MM.1S (cell line): ENCODE data around the gene ZNF558.

Source experiments
- CTCF ChIP-seq: fragments of 300-600 bp; sonication (generic); IDR thresholded peaks from 2 replicates; pipeline ENCODE4 v1.5.1; 2016; ENCODE audit warnings: antibody characterized with exemption, low read length, mixed read lengths
- EZH2 ChIP-seq: fragments of 300-600 bp; sonication (generic); optimal IDR thresholded peaks from 2 replicates; pipeline ENCODE3; 2017; ENCODE audit warnings: low read depth, mild to moderate bottlenecking, antibody characterized with exemption, low read length, mixed read lengths

GRCh38 chr19:8840708-8841107, 8.6 kb upstream of the ZNF558 start:
- TF ChIP-seq CTCF (no peak), EZH2 (no peak)
